IMR-90 (cell line): ENCODE measurements around the gene BNIP5. TPM values are rescaled to one million over a fixed set of nuclear protein-coding genes. Genes with fewer than 3 reads are reported as not detected.

ENCODE experiments used
- ATAC-seq: fragments of 200-7000 bp; cut with Tn5 transposase; 2 replicates; pipeline ENCODE4 v1.9.1; 2020; ENCODE audit warnings: low read depth, mild to moderate bottlenecking, moderate library complexity
- BruUV-seq: library from RNA; stranded (reverse); fragments of 400-500 nt; replicated peaks from 2 replicates; lab custom pipeline; 2021; lab: Mats Ljungman, UMichigan
- CTCF ChIA-PET: fragments of 300-600 bp; formaldehyde crosslinking; extraction: SDS; loops from one replicate; lab custom pipeline; 2021; ENCODE audit warnings: antibody characterized with exemption; lab: Yijun Ruan, JAX
- POLR2A ChIA-PET: fragments of 300-600 bp; sonication (Branson Sonifier 250); formaldehyde crosslinking; loops from one replicate; lab custom pipeline; 2022; ENCODE audit warnings: antibody characterized with exemption; ENCODE audit not compliant: unreplicated experiment; lab: Charles Lee
- DNase-seq: peaks from one replicate; pipeline ENCODE4 v3.0.0; 2013
- H2AFZ ChIP-seq: replicated peaks from 2 replicates; pipeline ENCODE3; 2013; ENCODE audit warnings: low read length, mild to moderate bottlenecking; ENCODE audit not compliant: poor library complexity
- H2AK5ac ChIP-seq: 2 replicates; pipeline ENCODE4 v1.6.1; 2013; ENCODE audit warnings: low read depth, low read length, inconsistent platforms
- H2AK9ac ChIP-seq: replicated peaks from 2 replicates; pipeline ENCODE3; 2013; ENCODE audit warnings: mild to moderate bottlenecking, low read depth, low read length, moderate library complexity; ENCODE audit not compliant: poor library complexity
- H2BK120ac ChIP-seq: 2 replicates; pipeline ENCODE4 v1.6.1; 2013; ENCODE audit warnings: low read depth, low read length, inconsistent platforms
- H2BK15ac ChIP-seq: 3 replicates; pipeline ENCODE4 v1.6.1; 2013; ENCODE audit warnings: low read depth, low read length, inconsistent platforms
- H2BK20ac ChIP-seq: 2 replicates; pipeline ENCODE4 v1.6.1; 2013; ENCODE audit warnings: low read depth, mild to moderate bottlenecking, inconsistent platforms, low read length, moderate library complexity
- H2BK5ac ChIP-seq: 2 replicates; pipeline ENCODE4 v1.6.1; 2013; ENCODE audit warnings: mild to moderate bottlenecking, low read depth, low read length, inconsistent platforms; ENCODE audit not compliant: poor library complexity, severe bottlenecking
- H3K14ac ChIP-seq: replicated peaks from 2 replicates; pipeline ENCODE4 v1.6.1; 2013; ENCODE audit warnings: low read depth, low read length, inconsistent platforms
- H3K18ac ChIP-seq: 2 replicates; pipeline ENCODE4 v1.6.1; 2013; ENCODE audit warnings: low read depth, low read length, control low read depth
- H3K23ac ChIP-seq: 2 replicates; pipeline ENCODE4 v1.6.1; 2013; ENCODE audit warnings: low read depth, low read length, inconsistent platforms
- H3K27ac ChIP-seq: 2 replicates; pipeline ENCODE4 v1.5.1; 2013; ENCODE audit warnings: mild to moderate bottlenecking, control low read depth, low read length; ENCODE audit not compliant: insufficient read depth
- H3K27me3 ChIP-seq: 2 replicates; pipeline ENCODE4 v1.6.1; 2013; ENCODE audit warnings: low read length; ENCODE audit not compliant: control insufficient read depth, insufficient read depth
- H3K36me3 ChIP-seq: 2 replicates; pipeline ENCODE4 v1.6.1; 2013; ENCODE audit warnings: low read length, mixed read lengths; ENCODE audit not compliant: control insufficient read depth, insufficient read depth
- H3K4ac ChIP-seq: 2 replicates; pipeline ENCODE4 v1.6.1; 2013; ENCODE audit warnings: low read depth, low read length, inconsistent platforms
- H3K4me1 ChIP-seq: 2 replicates; pipeline ENCODE4 v1.6.1; 2013; ENCODE audit warnings: low read length, mixed read lengths; ENCODE audit not compliant: control insufficient read depth, insufficient read depth
- H3K4me2 ChIP-seq: 2 replicates; pipeline ENCODE4 v1.6.1; 2013; ENCODE audit warnings: low read depth, mild to moderate bottlenecking, control low read depth, low read length, moderate library complexity
- H3K4me3 ChIP-seq: 2 replicates; pipeline ENCODE4 v1.5.1; 2013; ENCODE audit warnings: low read depth, mild to moderate bottlenecking, control low read depth, low read length, moderate library complexity; ENCODE audit not compliant: insufficient read depth
- H3K56ac ChIP-seq: 2 replicates; pipeline ENCODE4 v1.6.1; 2013; ENCODE audit warnings: low read length, inconsistent platforms; ENCODE audit not compliant: insufficient read depth; ENCODE audit errors: extremely low read depth
- H3K79me1 ChIP-seq, 2 experiments: 2 replicates each; pipeline ENCODE4 v1.6.1; 2013; ENCODE audit warnings: low read length in 2 of 2, inconsistent platforms in 1 of 2, low read depth in 1 of 2
- H3K9ac ChIP-seq: 2 replicates; pipeline ENCODE4 v1.6.1; 2013; ENCODE audit warnings: low read depth, low read length, control low read depth
- H3K9me1 ChIP-seq: 2 replicates; pipeline ENCODE4 v1.6.1; 2013; ENCODE audit warnings: low read length, inconsistent platforms; ENCODE audit not compliant: insufficient read depth
- H3K9me3 ChIP-seq: 2 replicates; pipeline ENCODE4 v1.6.1; 2013; ENCODE audit warnings: low read length; ENCODE audit not compliant: control insufficient read depth, insufficient read depth
- H4K20me1 ChIP-seq: 2 replicates; pipeline ENCODE4 v1.6.1; 2013; ENCODE audit warnings: low read length, inconsistent platforms; ENCODE audit not compliant: insufficient read depth
- H4K5ac ChIP-seq: 2 replicates; pipeline ENCODE4 v1.6.1; 2013; ENCODE audit warnings: mild to moderate bottlenecking, low read depth, low read length, control low read depth
- H4K8ac ChIP-seq, 2 experiments: 2 replicates each; pipeline ENCODE4 v1.6.1; 2013; ENCODE audit warnings: low read depth in 2 of 2, low read length in 2 of 2, control low read depth in 1 of 2, inconsistent platforms in 1 of 2
- H4K91ac ChIP-seq: 2 replicates; pipeline ENCODE4 v1.6.1; 2013; ENCODE audit warnings: low read depth, low read length, inconsistent platforms; ENCODE audit not compliant: insufficient read depth
- BHLHE40 ChIP-seq: fragments of 150-350 bp; IDR thresholded peaks from 2 replicates; pipeline ENCODE4 v1.6.1; 2016; ENCODE audit warnings: mild to moderate bottlenecking, low read depth, low read length
- CEBPB ChIP-seq: IDR thresholded peaks from 2 replicates; pipeline ENCODE4 v1.6.1; 2012; ENCODE audit warnings: low read depth, low read length, improper control_type of control experiment
- CHD1 ChIP-seq: IDR thresholded peaks from 2 replicates; pipeline ENCODE4 v1.6.1; 2012; ENCODE audit warnings: low read depth, low read length, improper control_type of control experiment
- FOS ChIP-seq: fragments of 150-350 bp; IDR thresholded peaks from 2 replicates; pipeline ENCODE4 v1.6.1; 2016; ENCODE audit warnings: low read depth, low read length
- MAFK ChIP-seq: IDR thresholded peaks from 2 replicates; pipeline ENCODE4 v1.6.1; 2012; ENCODE audit warnings: low read depth, low read length, improper control_type of control experiment
- MAZ ChIP-seq: IDR thresholded peaks from 2 replicates; pipeline ENCODE4 v1.6.1; 2012; ENCODE audit warnings: low read depth, mild to moderate bottlenecking, low read length, improper control_type of control experiment, moderate library complexity, borderline replicate concordance
- MXI1 ChIP-seq: IDR thresholded peaks from 2 replicates; pipeline ENCODE4 v1.6.1; 2012; ENCODE audit warnings: low read depth, mild to moderate bottlenecking, low read length, moderate library complexity, borderline replicate concordance
- NFE2L2 ChIP-seq: fragments of 150-350 bp; IDR thresholded peaks from 2 replicates; pipeline ENCODE4 v1.6.1; 2016; ENCODE audit warnings: low read depth, mild to moderate bottlenecking, low read length
- POLR2A ChIP-seq: IDR thresholded peaks from 2 replicates; pipeline ENCODE4 v1.6.1; 2012; ENCODE audit warnings: mild to moderate bottlenecking, low read depth, low read length
- RAD21 ChIP-seq: IDR thresholded peaks from 2 replicates; pipeline ENCODE4 v1.6.1; 2012; ENCODE audit warnings: low read length, improper control_type of control experiment
- RCOR1 ChIP-seq: IDR thresholded peaks from 2 replicates; pipeline ENCODE4 v1.6.1; 2012; ENCODE audit warnings: mild to moderate bottlenecking, low read length, improper control_type of control experiment; ENCODE audit not compliant: insufficient replicate concordance
- RFX5 ChIP-seq: IDR thresholded peaks from 2 replicates; pipeline ENCODE4 v1.8.0; 2012; ENCODE audit warnings: low read depth, mild to moderate bottlenecking, low read length, moderate library complexity
- SMC3 ChIP-seq: fragments of 150-350 bp; IDR thresholded peaks from 2 replicates; pipeline ENCODE4 v1.6.1; 2016; ENCODE audit warnings: low read depth, mild to moderate bottlenecking, antibody characterized with exemption, low read length, moderate library complexity
- WGBS, 2 experiments: methylation state at CpG; one replicate each; pipeline versions ENCODE4 v1.1.5 to v1.1.7; 2013; ENCODE audit warnings: missing lambda C conversion rate in 2 of 2; ENCODE audit not compliant: insufficient read length in 1 of 2; ENCODE audit errors: extremely low coverage in 2 of 2; 5-methylcytosine and 5-hydroxymethylcytosine counted together
- dilution Hi-C: fragments of 300-500 bp; cut with HindIII; formaldehyde crosslinking; loops from one replicate; pipeline ENCODE4 v1.14.3; 2018; ENCODE audit warnings: low sequenced_read_pairs; ENCODE audit not compliant: unreplicated experiment
- in situ Hi-C: fragments of 300-500 bp; cut with MboI; formaldehyde crosslinking; loops from 3 replicates; pipeline ENCODE4 v1.14.3; 2019; ENCODE audit warnings: low sequenced_read_pairs, inconsistent platforms, mixed read lengths
- intact Hi-C: fragments of 100-400 bp; cut with micrococcal nuclease; formaldehyde crosslinking; loops from 2 replicates; pipeline ENCODE4 v1.10.0; 2022
- polyA plus RNA-seq, 3 experiments: library from polyadenylated mRNA; depleted of rRNA; stranded (reverse); fragments of >200 nt; gene quantifications; 2 replicates each; pipeline ENCODE4 v1.2.3, GENCODE V29; 2012; ENCODE audit warnings: low replicate concordance in 1 of 3
- total RNA-seq: library from RNA; depleted of rRNA; stranded (reverse); fragments of >200 nt; gene quantifications from 2 replicates; pipeline ENCODE4 v1.2.3, GENCODE V29; 2012
- TF ChIP-seq, protein P1 (sequence below): fragments of 150-350 bp; IDR thresholded peaks from 2 replicates; pipeline ENCODE4 v1.6.1; 2017; ENCODE audit warnings: mild to moderate bottlenecking, antibody characterized with exemption, low read length, low read depth
- TF ChIP-seq, protein P2 (sequence below): fragments of 150-350 bp; IDR thresholded peaks from 2 replicates; pipeline ENCODE4 v1.6.1; 2016; ENCODE audit warnings: low read depth, mild to moderate bottlenecking, low read length, moderate library complexity, borderline replicate concordance
- TF ChIP-seq, protein P3 (sequence below): conservative IDR thresholded peaks from 2 replicates; pipeline ENCODE4 v1.5.1; 2012; ENCODE audit warnings: mild to moderate bottlenecking, low read depth, low read length, improper control_type of control experiment

BNIP5 gene
- total and polyA plus RNA-seq, 2 of the 4 experiments (the other 2 are of a cell fraction) = not detected

DNA sequence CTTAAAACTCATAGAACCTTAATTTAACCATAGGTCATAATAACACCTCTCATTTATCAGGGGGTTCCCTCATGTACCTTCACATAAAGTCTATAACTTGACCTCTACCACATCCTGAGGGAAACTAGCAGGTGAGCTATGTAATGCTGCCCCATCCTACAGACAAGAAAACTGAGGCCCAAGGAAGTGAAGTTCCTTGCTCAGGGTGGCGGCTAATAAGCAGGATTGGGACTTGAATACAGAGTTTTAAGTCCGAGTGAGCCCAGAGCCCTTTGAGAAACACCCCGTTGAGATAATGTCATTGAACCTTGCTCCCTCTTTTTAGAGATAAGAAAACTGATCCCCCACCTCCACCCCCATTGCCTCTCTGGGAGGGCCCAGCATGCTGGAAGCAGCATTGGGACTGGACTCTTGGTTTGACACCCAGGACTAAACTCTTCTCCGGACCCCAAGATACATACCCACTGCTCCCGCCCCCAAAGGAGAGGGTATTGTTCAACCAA is 429 bp downstream of the BNIP5 start:
- H3K4me2 ChIP-seq = no peak overlapping the region
- ChIA-PET POLR2A (no interaction called here), CTCF (no interaction called here)
- H2AK5ac ChIP-seq = no peak overlapping the region
- H3K14ac ChIP-seq = no peak overlapping the region
- no peaks in the 10 kb centered on the region for H3K79me1 ChIP-seq
- H4K20me1 ChIP-seq = no peaks in the 10 kb centered on the region
- in situ Hi-C loops (no loop called here), dilution Hi-C loops (no loop called here), intact Hi-C loops (no loop called here)
- H4K5ac ChIP-seq = no peak overlapping the region
- no peak overlapping the region for H3K27ac ChIP-seq
- DNase-seq (no peak), ATAC-seq (no peak)
- H3K18ac ChIP-seq = no peak overlapping the region
- no peak overlapping the region for H2BK120ac ChIP-seq
- no peak overlapping the region for H2BK20ac ChIP-seq
- no peak for TF ChIP-seq MAZ
- TF ChIP-seq CEBPB = no peak
- no peak for TF ChIP-seq SMC3
- no peak for TF ChIP-seq NFE2L2
- no peak for TF ChIP-seq RFX5
- TF ChIP-seq MXI1 = no peak
- no peak for TF ChIP-seq FOS
- TF ChIP-seq, protein P1, sequence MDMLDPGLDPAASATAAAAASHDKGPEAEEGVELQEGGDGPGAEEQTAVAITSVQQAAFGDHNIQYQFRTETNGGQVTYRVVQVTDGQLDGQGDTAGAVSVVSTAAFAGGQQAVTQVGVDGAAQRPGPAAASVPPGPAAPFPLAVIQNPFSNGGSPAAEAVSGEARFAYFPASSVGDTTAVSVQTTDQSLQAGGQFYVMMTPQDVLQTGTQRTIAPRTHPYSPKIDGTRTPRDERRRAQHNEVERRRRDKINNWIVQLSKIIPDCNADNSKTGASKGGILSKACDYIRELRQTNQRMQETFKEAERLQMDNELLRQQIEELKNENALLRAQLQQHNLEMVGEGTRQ = no peak
- no peak for TF ChIP-seq POLR2A
- no peak for TF ChIP-seq RCOR1
- TF ChIP-seq RAD21 = no peak
- TF ChIP-seq MAFK = no peak
- TF ChIP-seq CHD1 = no peak
- no peak for TF ChIP-seq BHLHE40
- TF ChIP-seq, protein P2, sequence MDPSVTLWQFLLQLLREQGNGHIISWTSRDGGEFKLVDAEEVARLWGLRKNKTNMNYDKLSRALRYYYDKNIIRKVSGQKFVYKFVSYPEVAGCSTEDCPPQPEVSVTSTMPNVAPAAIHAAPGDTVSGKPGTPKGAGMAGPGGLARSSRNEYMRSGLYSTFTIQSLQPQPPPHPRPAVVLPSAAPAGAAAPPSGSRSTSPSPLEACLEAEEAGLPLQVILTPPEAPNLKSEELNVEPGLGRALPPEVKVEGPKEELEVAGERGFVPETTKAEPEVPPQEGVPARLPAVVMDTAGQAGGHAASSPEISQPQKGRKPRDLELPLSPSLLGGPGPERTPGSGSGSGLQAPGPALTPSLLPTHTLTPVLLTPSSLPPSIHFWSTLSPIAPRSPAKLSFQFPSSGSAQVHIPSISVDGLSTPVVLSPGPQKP = no peak
- TF ChIP-seq, protein P3, sequence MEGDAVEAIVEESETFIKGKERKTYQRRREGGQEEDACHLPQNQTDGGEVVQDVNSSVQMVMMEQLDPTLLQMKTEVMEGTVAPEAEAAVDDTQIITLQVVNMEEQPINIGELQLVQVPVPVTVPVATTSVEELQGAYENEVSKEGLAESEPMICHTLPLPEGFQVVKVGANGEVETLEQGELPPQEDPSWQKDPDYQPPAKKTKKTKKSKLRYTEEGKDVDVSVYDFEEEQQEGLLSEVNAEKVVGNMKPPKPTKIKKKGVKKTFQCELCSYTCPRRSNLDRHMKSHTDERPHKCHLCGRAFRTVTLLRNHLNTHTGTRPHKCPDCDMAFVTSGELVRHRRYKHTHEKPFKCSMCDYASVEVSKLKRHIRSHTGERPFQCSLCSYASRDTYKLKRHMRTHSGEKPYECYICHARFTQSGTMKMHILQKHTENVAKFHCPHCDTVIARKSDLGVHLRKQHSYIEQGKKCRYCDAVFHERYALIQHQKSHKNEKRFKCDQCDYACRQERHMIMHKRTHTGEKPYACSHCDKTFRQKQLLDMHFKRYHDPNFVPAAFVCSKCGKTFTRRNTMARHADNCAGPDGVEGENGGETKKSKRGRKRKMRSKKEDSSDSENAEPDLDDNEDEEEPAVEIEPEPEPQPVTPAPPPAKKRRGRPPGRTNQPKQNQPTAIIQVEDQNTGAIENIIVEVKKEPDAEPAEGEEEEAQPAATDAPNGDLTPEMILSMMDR = no peak
- H3K9ac ChIP-seq = no peak overlapping the region
- no peaks in the 10 kb centered on the region for H3K36me3 ChIP-seq
- H2AK9ac ChIP-seq = no peak overlapping the region
- H3K27me3 ChIP-seq = peaks cover 80% of the 10 kb centered on the region
- H3K56ac ChIP-seq = no peak overlapping the region
- H4K91ac ChIP-seq = no peak overlapping the region
- H3K23ac ChIP-seq = no peak overlapping the region
- H2AFZ ChIP-seq = no peak overlapping the region
- no peaks in the 10 kb centered on the region; the same call in 1 of the 2 replicates for H3K9me3 ChIP-seq
- H4K8ac ChIP-seq = no peak overlapping the region
- no TSS peak for BruUV-seq
- H2BK5ac ChIP-seq = no peak overlapping the region
- no peak overlapping the region for H3K4me3 ChIP-seq
- H3K4me1 ChIP-seq = no peaks in the 10 kb centered on the region
- no peak overlapping the region for H3K4ac ChIP-seq
- 0 out of 2 replicates have a peak, but pooled peaks cover 6% of the 10 kb centered on the region for H3K9me1 ChIP-seq
- no CpG with 5 or more reads among the region's 5 CpGs for WGBS, 2 experiments
- H2BK15ac ChIP-seq = no peak overlapping the region
